Measurements from ENCODE around the gene ZDHHC14.

The ZDHHC14 gene

DNA sequence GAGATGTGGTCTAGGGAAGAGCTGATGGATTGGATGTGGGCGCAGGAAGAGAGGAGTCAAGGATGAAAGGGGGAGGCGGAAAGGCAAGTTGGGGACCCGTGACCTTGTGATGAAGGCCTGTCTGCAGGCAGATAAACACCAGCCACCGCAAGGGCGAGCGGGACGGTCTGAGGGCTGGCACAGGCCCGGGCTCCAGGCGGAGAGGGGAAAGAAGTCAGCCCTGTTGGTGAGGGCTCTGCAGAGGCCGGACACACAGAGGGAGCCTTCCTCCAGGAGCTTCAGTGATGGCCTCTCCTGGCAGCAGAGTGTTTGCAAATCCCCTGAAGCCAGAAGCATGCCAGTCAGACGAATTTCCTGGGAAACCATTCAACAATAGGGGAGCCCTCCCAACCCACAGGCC lies 112.2 kb downstream of the ZDHHC14 start:
- DNase-seq (ENCODE audit: low spot score): no peak

DNA sequence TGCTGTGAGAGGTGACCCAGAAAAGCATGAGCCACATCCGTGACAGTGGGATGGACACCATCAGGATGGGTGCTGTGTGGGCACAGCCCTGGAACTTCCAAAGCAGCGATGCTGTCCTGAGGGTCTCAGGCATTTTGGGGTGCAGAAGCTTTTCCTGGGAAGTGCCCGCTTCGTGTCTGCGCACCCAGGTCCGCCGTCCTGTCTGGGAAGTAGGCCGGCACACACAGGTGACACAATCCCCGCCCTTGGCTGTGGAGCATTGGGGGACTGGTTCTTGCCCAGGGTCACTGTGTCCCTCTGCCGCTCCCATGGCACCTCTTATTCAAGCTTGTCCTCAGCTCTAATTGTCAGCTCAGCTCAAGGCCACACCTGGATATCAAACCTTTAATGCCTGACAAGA lies 112.6 kb downstream of the ZDHHC14 start:
- DNase-seq (ENCODE audit: low spot score): no peak

DNA sequence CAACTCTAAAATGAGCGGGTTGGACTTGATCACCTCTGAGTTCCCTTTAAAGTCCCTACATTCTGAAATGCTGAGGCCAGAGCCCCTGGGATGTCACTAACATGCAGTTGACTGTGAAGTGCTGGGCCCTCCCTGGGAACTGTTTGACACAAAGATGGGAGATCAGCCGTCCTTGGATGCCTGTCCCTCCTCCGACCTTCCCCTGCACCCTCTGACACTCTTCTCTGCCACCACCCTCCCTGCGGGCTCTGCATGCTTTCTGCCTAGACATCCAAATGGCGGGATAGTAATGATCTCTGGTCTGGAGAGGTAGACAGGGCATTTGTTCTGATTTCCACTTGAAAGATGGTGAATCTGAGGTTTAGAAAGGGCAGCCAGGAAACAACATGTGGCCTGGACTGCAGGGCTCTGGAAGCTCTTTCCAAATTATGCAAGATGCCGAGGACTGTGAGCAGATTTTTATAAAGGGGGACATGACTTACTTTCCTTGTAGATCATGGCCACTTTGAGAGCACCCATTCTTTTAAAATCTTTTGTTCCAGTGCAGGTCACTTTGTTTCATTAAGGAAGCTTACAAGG lies 113.2 kb downstream of the ZDHHC14 start:
- DNase-seq (ENCODE audit: low spot score): no peak

DNA sequence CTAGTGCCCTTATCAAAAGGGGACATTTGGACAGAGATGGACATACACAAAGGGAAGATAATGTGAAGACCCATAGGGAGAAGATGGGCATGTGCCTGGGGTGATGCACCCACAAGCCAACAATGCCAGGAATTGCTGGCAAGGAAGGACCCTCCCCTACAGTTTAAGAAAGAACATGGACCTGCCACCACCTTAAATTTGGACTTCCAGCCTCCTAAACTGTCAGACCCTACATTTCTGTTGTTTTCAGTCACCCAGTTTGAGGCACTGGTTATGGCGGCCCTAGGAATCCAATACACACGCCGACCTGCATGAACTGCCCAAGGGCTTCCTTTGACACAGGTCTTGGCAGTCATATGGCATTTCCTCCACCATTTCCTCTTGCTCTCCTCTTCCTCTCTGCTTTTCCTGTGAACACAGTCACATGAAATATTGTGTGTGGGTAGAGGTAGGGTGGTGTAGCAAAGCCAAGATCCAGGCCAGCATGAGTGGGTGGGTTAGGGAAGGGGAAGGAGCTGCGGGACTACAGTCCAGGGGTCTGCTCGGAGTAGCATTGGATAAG lies 115.6 kb downstream of the ZDHHC14 start:
- no peak for DNase-seq (ENCODE audit: low spot score)

DNA sequence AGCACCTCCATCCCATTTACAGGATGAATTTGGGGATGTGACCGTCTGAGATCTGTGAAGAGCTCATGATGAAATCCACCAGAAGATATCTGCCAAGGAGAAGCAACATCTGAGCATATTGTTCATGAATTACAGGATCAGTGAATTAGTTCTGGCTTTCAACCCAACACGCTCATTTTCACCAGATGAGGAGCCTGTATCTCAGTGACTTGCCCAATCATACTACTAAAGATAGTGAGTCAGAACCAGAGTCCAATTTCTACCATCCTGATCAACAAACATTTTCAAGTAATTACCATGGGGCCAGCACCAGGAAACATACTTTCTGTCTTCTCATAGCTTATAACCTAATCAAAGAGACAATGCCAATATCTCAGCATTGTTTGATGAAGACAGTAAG lies 116.6 kb downstream of the ZDHHC14 start:
- DNase-seq (ENCODE audit: low spot score): no peak

DNA sequence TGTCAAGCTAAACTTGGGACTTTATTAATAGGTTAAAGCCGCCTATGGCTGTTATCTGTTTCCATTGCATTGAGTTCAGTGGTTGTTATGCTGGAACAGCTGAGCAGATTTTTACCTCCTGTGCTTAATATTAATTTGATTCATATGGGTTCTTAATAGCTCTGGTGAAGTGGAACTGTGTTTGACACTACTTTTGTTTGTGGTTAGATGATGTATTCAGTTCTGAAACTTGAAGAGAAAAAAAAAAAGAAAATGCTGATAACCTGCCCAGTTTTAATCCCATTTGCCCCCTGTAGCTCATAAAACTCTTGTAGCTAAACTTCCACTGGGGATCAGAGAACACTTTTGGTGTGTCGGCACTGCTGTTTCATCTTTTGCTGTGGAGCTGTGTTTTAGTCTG lies 117.8 kb downstream of the ZDHHC14 start:
- no peak for DNase-seq (ENCODE audit: low spot score)

DNA sequence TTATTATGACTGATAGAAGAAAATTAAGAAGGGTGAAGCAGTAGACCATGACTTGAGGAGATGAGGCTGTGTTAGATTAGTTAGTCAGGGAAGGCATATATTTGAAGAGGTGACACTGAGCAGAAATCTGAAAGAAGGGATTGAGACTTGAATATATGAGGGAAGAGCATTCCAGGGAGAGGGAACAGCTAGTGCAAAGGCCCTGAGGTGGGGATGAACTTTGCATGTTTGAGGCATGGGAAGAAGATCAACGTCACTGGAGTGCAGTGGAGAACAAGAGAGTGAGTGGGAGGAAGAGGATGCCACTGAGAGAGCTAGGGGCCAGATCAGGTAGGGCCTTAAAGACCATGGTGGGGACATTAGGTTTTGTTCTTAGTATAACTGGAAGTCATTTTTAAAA lies 119.0 kb downstream of the ZDHHC14 start:
- DNase-seq (ENCODE audit: low spot score): no peak

DNA sequence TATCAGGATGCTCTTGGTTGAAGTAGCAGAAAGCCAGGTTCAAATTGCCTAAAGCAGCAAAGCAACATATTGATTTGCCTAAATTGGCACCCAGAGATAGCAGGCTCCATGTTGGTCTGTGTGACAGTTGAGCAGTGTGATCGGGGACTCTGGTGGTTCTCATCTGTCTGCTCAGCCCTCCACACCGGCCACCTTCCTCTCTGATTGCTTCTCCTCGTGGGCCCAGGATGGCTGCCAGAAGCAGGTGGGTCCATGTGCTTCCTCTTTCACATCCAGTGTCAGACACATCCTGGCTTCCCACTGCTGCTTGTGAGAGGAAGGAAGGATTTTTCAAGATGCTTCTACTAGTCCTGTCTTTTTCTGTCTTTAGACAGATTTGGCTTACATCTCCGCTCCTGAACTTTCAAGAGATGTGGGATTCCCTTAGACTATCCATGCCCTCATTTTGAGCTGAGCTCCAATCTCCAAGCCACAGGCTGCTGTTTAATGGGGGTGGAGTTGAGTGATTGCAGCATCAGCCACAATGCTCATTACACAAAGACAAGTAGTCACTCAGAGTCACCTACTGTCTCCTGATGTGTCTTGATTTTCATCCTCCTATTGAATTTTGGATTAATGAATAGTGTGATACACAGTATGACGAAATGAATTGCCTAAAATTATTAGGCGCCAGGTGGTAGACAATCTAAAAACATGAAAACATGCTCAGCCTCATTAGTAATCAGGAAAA lies 122.2 kb downstream of the ZDHHC14 start:
- DNase-seq (ENCODE audit: low spot score): no peak

DNA sequence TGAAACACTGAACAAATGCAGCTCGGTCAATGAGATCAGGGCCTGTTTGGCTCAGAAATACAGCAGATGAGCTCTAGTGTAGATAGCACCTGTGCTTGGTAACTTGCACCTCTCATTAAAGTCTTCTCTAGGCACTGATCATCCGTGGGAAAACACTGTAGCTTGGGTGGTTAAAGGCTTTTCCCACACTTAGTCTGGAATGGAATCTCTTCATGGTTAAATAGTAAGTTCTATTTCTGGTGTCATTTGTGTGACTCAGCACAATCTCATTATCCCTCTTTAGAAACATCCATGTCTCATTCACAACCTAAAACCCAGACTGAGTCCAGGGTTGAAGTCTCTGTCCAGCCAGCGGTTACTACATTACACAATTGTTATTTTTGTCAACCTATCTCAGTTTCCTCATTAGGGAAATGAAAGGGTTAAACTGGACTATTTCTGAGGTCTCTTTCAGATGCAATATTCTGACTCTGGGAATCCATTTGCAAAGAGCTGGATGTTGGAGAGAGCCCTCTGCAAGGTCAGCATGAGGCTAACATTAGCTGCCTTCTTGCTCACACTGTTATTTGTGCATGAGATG lies 125.0 kb downstream of the ZDHHC14 start:
- no peak for DNase-seq (ENCODE audit: low spot score)

DNA sequence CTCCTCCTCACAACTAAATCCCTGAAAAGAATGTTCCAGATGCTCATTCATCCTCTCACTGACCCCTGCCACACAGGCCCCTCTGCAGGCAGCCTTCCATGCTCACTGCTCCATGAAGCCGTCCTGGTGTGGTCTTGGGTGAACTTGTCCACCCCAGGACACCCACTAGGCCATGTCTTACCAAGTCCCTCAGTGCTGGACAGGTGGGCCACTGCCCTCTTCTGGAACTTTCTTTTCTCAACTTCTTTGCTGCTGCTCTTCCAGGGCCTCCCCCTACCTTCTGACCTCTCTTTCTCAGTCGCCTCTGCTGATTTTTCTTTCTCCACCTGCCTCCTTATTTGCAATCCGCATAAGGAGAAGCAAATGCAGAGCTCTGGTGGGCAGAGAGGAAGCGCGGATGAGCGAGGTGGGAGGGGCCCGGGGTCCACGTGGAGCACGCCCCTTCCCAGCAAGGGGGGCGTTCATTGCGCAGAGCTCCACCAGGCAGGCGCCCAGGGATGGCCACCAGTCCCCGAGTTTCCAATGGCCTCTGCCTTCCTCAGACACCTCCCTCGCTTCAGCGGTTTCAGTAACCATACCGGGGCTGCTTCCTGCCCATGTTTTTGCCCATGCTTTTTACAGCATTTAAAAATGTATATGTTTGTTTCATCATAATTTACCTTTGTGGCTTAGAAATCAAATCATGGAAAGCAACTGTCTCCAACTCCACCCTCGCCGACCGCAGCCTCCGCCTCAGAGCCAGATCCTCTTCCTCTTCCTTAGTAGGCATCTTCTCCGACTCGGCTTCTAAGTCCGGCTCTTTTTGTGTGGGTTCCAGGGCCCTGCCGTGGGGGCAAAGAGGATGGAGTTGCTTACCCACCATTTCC lies 129.6 kb downstream of the ZDHHC14 start:
- DNase-seq (ENCODE audit: low spot score): no peak

DNA sequence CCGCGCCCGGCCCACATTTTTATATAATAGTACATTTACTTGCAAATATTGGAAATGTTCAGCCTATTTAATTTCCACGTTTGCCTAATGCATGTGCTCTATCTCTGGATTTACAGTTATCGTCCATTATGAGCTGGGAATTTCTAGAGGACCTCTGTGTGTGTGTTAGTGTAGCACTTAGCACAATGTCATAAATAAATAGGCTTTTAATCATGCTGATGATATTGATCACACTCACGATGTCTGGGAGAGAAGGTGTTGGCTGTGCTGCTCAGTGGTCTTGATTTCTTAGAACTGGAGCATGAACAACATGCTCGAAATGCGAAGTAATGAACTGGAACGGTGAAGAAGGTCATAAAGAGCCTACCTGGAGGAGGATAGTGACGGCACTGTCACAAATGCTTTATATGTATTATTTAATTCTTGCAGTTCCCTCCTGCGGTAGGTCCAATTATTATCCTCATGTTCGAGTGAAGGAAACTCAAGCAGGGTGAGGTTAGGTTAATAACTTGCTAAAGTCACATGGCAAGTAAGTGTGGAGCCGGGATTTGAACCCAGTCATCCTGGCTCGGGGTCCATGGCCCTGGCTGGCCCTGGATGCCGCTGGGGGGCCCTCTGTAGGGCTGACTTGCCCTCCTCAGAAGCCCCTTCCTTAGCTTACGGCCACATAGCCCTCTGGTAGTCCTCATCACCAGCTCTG lies 130.8 kb downstream of the ZDHHC14 start:
- DNase-seq (ENCODE audit: low spot score): no peak

DNA sequence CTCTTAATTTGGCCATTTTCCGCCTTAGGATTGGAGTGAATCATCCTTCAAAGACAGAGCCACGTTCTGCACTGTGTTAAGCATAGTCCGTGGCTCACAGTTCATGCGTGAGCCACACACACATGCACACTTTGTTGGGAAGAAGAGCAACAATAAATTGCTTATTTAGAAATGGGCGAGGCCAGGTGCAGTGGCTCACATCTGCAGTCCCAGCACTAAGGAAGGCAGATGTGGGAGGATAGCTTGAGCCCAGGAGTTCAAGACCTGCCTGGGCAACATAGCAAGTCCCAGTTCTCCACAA lies 131.3 kb downstream of the ZDHHC14 start:
- no peak for DNase-seq (ENCODE audit: low spot score)

DNA sequence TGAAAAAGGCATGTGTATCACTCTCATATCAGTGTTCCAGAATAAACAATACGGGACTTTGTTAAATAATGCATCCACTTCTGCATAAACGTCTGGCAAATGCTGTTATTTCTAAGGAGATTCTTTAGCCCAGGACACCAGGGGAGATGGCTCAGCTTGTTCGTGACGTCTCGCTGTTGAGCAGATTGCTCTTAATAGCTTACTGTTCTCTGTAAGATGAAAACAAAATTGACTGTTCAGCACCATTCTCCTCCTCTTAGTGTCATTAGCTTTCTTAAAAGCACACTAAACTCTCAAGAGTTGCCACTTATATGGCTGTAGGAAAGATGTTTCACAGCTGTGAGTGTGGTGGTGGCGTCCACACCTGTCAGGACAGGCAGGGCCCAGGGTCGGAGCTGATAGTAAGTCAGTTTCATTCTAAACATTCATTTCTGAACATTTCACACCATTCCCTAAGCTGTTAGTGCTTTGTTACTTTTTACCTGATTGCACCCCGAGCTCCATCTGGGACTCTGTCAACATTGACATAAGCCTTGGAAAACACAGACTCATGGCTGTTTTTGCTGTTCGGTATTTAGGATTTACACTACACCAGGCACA lies 132.1 kb downstream of the ZDHHC14 start:
- no peak for DNase-seq (ENCODE audit: low spot score)

DNA sequence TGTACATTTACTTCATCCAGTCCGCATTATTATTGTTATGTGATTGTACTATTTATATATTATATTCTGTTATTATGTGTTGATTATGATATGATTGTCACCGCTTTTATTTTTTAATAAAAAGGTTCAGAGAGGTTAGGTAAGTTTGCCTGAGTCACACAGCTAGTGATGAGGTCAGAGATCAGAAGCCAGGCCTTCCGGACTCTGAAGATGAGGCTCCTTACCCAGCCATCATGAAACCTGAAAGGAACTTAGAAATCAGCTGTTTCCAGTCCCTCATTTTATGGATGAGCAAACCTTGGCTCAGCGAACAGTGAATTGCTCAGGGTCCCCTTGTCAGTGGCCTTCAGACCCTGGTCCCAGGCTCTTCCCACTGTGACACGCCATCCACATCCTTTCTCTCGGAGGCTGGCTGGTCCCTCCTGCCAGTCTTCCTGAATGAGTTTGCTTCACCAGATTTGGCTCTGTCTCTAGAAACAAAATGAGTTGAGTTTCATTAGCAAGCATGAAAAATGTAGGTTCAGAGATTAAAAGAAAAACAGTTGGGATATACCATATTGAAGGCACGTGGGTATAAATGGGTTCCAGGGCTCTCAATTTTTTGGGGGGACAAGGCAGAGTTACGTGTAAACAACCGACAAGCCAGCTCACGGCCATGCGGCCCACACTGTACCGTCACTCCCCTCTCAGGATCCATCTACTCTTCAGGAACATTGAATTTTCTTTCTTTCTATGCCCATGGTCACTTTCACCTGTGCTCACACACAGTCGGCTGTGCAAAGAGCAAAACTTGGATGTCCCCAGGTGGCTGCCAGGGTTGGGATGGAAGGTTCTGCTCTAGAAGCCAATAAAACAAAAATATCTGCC lies 132.9 kb downstream of the ZDHHC14 start:
- no peak for DNase-seq (ENCODE audit: low spot score)

DNA sequence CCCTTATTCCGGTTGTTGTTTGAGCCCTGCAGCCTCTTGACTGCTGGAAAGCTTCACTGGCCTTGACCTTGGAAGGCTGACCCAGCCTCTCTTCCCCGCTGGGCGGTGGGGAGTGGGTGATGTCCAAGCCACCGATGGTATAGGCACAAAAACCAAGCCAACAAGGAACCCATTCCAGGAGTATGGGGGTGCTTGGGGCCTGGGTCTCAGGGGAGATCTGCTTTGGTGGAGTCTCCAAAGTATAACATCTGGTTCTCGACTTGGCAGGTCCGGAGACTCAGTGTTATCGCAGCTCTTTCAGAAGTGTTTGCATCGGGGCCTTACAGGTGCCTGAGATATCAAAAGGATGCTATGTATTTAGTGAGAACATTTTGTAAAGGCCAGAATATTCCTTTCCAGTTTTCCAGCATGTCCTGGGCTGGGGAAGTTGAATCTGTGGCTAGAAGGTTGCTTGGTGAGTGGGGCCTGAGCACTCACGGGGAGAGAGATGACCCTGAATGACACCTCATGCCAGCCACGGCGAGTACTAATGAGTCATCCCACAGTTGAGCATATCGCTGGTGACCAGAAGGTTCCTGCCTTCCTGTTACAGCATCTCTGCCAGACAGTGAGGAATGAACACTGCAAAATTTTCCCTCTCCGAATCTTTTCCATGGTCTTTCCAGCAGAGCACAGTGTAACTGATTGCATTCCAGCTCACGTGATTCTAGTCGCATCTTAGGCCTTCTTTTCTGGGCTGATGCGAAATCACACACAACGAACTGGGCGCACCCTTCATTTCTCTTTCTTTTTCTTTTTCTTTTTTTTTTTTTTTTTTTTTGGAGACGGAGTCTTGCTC lies 133.9 kb downstream of the ZDHHC14 start:
- no peak for DNase-seq (ENCODE audit: low spot score)

DNA sequence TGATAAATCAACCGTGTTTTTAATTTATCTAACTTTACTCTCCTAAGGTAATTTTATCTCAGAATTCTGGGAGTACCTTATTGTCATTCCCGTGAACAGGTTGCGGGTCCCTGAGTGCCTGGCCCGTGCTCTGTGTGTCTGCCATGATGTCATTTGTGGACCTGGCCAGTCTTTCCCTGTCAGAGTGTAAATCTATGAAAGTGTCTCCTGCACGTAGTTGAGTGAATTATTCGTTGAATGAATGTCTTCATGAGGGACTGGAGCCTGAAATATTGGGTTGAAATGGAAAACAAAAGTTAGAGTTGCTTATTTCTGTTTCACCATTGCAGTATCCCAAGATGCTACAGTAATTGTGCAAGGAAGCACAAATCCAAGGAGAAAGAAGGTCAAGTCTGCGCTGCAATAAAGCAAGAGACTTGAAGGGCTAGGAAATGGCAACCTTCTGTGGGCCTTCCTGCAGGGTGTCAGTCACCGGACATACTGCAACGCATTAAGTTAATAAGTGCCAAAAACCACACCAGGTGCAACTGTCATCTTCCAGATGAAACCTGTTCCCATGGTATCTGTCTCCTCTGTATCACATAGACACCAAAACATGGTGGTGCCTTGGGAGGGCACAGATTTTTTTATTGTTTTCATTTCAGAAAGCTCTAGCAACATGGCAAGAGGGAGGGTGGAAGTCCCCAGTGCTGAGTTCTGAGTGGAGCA lies 135.5 kb downstream of the ZDHHC14 start:
- DNase-seq (ENCODE audit: low spot score): no peak

DNA sequence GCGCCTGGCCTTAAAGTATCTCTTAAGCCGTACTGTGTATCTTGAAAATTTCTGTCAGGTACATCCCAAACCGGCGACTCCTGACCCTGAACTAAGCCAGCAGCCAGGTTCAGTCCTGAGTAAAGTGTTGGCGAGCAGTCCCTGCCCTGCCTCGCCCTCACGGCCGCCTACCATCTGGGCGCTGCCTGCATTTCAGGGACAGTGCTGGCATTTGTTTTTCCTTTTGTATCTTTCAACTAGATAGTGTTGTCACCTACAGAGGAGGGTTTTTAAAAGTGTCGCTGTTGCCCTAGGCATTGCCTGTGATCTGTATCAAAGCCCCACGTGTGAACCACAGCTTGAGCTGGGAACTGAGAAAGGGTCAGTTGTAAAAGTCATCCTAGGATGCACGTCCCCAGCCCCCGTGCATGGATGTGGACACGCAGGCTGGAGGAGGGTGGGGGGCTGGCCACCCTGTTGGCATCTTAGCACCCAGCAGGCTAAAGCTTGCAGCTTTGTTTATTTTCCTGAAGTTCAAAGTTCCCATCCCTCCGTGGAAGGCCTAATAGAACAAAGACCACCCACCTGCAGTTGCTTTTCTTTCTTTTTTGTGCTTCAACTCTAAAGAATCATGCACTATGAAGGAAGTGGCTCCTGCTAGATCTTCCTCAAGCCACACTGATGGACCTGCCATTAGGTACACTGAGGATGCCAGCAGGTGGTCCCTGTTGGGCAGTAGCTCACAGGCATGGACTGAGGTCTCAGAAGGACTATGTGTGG lies 136.8 kb downstream of the ZDHHC14 start:
- DNase-seq (ENCODE audit: low spot score): no peak

Measured in ecto neural progenitor cell (in vitro differentiated cells).